Measurements from ENCODE around the gene DSCAML1.
"Not testable (repeated sequence)": the region's sequence is repeated elsewhere in the genome, so short reads cannot be mapped to it uniquely, and the experiment has no call there.

DSCAML1 gene

DNA sequence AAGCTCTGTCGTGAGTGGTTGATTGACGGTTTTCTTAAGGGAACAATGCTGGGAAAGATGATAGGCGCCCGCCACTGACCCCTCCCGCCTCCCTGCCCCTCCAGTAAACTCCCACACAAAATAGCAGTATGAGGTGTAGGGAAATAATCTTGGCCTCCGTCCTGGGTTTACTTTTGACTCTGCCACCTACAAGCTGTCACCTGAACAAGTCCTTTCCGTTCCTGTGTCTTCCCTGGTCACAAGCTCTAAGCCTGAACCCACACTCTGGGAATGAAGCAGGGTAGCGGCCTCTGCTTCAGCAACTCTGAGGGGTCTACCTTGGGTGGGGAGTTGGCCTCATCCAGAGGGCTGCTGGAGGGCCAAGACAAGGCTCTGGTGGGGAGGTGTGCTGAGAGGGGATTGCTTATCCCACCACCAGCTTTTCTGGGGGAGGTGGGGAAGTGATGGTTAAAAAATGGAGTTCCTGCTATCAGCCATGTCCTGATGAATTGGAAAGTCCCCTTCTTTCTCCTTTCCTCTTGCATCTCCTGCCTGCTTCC is 381.6 kb downstream of the DSCAML1 start:
- no peak for DNase-seq

DNA sequence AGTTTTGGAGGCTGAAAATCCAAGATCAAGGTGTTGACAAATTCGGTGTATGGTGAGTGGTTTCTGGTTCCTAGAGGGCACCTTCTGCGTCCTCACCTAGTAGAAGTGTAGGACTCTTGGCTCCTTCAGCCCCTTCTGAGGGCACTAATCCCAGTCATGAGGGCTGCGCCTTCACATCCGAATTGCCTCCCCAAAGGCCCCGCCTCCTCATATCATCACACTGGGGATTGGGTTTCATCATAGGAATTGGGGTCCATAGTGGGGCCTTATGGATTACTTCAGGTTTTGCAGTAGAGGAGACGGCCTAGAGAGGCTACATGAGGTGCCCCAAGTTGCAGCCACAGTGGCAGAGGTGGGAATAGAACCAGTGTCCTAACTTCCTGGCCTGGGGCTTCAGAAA is 382.3 kb downstream of the DSCAML1 start:
- DNase-seq, result no peak

DNA sequence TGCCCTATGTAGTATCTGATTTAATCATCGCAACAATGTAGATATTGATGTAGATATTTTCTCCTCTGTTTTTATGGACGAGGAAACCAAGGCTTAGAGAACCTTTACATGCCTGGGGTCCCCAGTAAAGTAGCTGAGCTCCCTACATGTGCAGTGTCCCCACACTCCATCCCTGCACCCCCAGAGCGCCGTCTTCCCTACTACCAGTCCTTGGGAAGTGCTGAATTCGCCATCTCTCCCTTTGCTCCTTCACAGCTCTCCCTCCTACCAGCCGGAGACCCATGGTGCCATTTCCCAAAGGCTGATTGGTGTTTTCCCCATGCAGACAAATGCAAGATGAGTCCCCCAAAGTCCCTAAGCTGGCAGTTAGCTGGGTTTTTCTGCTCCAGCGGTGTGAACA is 383.4 kb downstream of the DSCAML1 start:
- no peak for DNase-seq

DNA sequence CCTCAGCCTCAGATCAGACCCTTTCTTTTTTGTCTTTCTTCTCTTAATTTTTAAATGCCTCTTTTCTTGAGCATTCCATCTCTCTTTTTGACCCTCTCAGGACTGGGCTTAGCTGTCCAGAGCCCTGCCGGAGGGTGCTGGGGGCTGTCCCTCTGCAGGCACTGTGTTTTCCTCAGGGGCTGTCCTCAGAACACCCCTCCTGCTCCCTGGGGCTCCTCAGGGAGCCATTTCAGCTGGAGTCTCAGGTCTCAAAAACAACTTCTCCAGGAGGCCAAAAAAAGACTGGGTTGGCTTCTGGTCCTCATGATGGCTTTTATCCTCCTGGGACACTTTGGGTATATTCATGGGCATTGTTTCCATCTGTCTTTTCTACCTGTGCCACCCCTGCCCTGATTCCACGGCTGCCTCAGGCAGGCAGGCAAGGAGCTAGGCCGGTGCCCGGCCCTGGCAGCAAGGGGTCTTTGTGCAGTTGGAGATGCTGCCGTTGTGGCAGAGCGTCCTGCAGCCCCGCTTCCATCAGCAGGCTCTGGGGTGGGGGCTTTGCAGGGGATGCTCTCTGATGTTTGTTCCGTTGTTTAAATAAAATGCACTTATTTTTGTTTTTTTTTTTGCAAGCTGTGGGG is 384.3 kb downstream of the DSCAML1 start:
- DNase-seq, result no peak

DNA sequence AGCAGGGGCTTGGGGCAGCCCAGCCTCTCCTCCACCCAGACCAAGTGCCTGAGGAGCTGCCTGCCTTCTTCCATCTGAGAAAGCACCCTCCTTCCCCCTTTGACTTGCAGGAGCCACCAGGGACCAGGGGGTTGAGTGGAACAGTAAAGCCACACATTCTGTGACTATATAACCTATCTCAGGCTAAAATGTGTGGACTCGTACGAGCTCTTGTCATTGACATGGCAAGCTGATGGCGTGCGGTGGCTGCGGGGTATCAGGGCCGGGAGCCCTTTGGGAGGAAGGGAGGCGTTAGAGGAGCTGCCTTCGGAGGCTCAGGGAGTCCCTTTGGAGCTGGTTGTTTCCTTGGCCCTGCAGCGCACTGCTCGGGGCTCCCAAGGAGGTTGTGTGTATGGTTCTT is 384.8 kb downstream of the DSCAML1 start:
- no peak for DNase-seq

DNA sequence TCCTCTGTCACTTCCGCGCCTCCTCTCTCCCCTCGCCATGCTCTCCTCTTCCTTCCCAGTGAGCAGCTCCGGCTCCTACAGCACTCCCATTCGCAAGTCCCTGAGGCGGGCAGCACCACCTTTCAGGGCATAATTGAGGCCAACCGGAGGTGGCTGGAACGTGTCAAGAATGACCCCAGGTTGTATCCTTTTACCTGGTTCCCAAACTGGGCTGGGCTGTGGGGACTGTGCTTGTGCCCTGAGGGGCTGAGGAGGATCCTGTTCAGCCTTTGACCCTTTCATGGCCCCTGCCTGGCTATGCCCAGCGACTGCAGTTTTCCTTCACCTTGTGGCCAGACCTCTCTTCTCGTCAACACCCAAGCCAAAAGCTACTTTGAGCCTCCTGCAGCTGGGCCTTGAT is 385.3 kb downstream of the DSCAML1 start:
- DNase-seq, result no peak

DNA sequence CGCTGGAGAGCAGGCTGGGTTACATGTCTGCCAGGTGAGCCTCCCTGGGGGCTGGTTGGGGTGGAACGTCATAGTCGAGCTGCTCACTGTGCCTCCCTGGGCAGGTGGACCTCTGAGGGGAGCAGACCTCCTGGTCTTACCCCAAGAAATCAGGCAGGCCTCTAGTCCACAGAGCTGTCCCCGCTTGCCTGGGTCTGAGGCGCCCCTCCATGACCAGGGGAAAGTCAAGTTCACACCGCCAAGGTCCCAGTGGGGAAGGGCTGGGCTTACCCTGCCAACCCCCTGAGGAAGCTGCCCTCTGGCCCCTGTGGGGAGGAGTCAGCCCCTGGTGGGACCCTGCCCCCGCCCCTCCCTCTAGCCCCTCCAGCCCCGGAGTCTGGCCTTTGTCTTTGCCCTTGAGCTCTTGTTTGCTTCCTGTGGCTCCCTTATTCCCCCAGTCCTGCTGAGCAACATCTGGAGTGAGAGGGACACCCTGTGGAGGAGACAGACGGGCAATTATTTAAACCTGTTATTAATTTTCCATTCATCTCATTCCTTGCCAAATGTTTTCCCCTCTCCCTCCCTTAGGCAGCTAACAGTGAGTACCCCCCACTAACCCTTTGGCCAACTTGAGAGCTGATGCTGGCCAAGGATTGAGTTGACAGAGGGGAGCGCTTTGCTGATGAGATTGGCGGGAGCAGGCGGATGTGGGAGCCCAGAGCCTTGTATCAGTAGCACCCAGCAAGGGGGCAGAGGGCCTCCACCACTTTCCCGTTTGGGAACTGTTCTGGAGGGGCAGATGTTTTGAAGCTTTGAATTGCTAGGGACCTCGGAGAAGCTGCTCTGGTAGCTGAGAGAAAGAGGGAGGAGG is 385.9 kb downstream of the DSCAML1 start:
- DNase-seq, result no peak

DNA sequence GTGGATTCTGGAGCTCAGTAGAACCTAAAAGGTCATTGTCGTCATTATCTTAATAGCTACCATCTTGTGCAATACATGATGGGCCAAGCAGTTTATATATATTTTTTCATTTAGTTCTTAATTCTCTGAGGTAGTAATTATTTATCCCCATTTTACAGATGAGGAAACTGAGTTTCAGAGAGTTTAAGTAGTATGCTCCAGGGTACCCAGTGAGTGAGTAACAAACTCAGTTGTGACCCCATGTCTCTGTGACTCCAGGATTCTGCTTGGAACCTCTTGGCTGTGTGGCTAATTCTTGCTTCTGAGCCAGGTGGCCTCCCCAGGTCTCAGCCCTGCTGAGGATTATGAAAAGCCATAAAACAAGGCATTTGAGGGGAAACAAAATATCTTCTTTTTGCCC is 386.8 kb downstream of the DSCAML1 start:
- DNase-seq, result no peak

DNA sequence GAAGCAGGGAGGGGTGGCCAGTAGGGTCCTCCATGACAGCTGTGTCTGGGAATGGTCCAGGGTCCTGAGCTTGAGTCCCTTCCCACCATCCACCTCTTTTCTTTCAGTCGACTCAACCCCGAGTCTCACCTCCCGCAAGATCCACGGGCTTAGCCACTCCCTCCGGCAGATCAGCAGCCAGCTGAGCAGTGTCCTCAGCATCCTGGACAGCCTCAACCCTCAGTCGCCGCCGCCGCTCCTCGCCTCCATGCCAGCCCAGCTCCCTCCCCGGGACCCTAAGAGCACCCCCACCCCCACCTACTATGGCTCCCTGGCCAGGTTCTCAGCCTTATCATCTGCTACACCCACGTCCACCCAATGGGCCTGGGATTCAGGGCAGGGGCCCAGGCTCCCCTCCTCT is 387.5 kb downstream of the DSCAML1 start:
- DNase-seq, result no peak

DNA sequence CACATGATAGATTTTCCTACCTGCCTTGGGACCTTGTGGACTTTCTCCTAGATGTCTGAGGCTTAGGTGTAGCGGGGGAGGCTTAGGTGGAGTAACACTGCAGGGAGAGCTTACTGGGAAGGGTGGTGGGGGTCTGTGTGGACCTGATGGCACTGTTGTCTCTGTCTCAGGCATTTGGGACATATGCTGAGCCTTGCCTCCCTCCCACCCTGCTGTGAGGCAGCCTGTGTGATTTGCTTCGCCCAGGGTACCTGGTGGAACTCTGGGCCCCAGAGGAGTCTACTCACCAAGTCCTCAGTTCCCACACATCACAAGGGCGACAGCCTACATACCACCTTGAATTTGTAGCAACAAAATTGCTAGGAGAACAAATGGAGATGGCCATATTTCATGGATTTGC is 388.7 kb downstream of the DSCAML1 start:
- no peak for DNase-seq

DNA sequence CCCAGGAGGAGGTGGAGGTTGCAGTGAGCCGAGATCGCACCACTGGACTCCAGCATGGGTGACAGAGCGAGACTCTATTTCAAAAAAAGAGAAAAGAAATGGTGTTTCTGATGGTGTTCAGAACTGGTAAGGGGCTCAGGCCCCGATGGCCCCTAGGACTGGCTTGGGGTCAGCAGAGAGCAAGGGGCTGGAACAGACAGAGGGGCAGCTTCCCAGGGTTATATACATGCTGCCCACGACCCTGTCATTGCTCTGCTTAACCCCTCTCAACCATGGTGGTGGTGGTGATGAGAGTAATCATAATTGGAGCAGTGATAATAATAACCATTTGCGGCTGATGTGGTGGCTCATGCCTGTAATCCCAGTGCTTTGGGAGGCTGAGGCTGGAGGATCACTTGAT is 390.0 kb downstream of the DSCAML1 start:
- DNase-seq, result no peak

DNA sequence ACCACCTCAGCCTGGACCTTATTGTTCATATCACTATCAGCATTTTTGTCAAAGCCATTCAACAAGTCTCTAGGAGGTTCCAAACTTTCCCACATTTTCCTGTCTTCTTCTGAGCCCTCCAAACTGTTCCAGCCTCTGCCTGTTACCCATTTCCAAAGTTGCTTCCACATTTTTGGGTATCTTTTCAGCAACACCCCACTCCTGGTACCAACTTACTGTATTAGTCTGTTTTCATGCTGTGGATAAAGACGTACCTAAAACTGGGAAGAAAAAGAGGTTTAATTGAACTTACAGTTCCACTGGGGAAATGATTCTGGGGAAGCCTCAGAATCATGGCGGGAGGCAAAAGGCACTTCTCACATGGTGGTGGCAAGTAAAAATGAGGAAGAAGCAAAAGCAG is 391.1 kb downstream of the DSCAML1 start:
- DNase-seq, result not testable (repeated sequence)

DNA sequence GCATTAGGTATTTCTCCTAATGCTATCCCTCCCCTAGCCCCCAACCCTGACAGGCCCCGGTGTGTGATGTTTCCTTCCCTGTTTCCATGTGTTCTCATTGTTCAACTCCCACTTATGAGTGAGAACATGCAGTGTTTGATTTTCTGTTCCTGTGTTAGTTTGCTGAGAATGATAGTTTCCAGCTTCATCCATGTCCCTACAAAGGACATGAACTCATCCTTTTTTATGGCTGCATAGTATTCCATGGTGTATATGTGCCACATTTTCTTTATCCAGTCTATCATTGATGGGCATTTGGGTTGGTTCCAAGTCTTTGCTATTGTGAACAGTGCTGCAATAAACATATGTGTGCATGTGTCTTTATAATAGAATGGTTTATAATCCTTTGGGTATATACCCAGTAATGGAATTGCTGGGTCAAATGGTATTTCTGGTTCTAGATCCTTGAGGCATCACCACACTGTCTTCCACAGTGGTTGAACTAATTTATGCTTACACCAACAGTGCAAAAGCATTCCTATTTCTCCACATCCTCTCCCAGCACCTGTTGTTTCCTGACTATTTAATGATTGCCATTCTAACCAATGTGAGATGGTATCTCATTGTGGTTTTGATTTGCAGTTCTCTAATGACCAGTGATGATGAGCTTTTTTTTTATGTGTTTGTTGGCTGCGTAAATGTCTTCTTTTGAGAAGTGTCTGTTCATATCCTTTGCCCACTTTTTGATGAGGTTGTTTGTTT is 397.7 kb downstream of the DSCAML1 start:
- DNase-seq, result not testable (repeated sequence)

DNA sequence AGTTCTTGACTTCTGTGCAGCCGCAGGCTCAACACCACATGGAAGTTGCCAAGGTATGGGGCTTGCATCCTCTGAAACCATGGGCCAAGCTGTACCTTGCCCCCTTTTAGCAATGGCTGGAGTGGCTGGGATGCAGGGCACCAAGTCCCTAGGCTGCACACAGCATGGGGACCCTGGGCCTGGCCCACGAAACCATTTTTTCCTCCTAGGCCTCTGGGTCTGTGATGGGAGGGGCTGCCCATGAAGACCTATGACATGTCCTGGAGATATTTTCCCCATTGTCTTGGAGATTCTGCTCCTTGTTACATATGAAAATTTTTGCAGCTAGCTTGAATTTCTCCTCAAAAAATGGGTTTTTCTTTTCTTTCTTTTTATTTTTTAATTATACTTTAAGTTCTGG is 398.4 kb downstream of the DSCAML1 start:
- not testable (repeated sequence) for DNase-seq

DNA sequence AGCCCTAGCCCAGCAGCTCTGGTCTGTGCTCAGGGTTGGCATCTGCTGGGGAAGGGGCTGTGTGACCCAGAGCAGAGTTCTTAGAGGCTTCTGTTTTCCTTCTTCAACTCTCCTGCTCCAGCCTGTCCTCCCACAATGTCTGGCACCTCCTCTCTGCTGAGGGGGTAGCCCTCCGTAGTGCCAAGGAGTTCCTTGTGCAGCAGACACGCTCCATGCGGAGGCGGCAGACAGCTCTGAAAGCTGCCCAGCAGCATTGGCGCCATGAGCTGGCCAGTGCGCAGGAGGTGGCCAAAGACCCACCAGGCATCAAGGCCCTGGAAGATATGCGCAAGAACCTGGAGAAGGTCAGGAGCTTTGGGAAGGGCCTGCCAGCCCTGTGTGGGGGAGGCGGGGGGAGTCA is 400.0 kb downstream of the DSCAML1 start:
- DNase-seq, result no peak

DNA sequence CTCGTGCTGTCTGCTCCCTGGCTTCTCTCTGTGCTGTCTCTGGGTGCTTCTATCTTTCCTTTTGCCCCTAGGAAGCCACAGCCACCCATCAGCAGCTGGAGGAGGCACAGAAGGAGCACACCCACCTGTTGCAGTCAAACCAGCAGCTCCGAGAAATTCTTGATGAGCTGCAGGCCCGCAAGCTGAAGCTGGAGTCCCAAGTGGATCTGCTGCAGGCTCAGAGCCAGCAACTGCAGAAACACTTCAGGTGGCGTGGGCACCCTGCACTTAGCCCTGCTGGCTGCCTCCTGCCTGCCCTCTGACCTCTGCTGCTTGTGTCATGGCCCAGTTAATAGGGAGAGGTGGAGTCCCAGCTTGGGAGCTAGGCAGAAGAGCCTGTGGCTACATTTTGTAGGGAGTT is 401.5 kb downstream of the DSCAML1 start:
- DNase-seq, result no peak

DNA sequence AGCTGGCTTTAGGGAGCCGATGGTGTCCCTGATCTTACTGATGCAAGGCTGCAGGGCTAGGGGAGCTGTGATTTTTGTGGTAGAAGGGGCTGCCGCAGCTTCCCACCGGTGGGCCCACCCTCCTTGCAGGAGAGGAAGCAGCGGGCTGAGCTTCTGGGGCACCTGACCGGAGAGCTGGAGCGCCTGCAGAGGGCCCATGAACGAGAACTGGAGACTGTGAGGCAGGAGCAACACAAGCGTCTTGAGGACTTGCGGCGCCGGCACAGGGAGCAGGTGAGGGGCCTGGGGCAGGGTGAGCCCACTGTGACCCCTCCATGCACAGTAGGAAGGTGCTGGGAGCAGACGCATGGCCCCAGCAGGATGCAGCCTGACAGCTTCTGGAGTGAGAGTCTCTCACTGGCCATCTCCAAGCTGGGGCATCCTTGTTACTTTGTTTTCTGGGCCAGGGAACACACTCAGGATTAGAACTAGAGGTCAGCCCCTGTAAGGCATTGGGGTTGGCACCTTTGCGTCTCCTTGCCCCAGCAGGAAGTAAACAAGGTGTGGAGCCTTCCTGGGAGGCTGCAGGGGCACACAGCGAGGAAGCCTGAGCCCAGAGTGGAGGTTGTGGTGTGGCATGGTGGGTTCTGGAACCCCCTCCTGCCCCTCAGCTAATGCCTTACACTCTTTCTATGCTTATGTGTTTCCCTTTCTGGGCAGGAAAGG is 402.6 kb downstream of the DSCAML1 start:
- DNase-seq, result no peak

DNA sequence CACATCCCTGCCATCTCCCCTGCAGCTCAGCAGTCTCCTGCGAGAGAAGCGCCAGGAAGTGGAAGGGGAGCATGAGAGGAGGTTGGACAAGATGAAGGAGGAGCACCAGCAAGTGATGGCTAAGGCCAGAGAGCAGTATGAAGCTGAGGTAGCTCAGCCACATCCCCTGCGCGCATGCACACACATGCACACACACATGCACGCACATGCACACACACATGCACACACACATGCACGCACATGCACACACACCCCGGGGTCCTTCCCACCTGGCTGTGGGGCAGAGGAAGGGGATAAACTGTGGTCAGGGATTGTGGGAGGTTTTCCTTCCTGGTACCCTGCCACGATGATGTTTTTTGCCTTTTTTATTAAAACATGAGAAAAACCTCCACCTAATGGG is 404.0 kb downstream of the DSCAML1 start:
- no peak for DNase-seq

DNA sequence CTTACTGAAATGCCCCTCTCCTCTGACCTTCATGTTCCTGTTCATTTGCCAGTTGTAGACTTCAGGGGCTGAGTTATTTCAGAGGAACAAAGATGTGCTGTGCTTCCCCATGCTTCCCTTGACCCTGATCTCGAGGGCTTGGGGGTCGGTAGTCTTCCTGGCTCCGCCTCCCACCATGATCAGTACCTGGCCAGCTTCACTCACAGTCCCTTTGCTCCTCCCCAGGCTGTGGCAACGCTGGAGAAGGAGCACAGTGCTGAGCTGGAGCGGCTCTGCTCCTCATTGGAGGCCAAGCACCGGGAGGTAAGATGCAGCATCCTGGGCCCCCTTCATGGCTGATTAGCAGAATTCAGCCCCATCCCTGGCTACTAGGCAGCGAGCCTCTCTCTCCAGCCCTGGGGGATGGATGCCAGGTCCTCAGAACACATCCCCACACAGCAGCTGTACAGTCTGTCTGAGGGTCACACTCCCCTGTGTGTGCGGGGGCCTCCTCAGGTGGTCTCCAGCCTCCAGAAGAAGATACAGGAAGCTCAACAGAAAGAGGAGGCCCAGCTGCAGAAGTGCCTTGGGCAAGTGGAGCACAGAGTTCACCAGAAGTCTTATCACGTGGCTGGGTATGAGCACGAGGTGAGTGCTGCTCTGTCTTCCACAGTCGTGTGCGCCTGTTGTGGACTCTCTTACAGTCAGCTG is 404.9 kb downstream of the DSCAML1 start:
- no peak for DNase-seq

DNA sequence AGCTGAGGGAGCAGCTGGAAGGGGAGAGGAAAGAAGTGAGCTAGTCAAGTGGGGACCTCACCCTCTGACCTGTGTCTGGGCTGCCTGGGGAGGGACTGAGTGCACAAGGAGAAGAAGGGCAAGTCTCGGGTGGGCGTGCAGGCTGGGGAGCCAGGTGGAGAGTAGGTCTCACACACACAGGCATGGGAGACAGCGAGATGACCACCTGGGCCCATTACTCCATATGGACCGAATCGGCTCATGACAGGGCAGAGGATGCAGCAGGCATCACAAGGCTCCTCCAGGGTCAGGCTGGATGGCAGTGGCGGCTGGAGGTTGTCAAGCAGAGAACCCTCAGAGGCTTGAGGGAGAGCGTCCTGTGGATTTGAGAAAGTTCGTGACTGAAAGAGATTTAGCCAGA is 405.8 kb downstream of the DSCAML1 start:
- no peak for DNase-seq

DNA sequence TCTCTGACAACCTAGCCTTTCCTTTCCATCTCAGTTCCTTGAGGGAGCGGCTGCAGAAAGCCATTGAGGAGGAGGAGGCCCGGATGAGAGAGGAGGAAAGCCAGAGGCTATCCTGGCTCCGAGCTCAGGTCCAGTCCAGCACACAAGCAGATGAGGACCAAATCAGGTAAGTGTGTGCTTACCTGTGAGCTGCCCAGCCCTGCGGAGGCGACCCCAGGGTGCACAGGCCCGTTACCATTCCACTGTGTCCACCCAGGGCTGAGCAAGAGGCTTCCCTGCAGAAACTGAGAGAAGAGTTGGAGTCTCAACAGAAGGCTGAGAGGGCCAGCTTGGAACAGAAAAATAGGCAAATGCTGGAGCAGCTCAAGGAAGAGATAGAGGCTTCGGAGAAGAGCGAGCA is 406.3 kb downstream of the DSCAML1 start:
- no peak for DNase-seq

DNA sequence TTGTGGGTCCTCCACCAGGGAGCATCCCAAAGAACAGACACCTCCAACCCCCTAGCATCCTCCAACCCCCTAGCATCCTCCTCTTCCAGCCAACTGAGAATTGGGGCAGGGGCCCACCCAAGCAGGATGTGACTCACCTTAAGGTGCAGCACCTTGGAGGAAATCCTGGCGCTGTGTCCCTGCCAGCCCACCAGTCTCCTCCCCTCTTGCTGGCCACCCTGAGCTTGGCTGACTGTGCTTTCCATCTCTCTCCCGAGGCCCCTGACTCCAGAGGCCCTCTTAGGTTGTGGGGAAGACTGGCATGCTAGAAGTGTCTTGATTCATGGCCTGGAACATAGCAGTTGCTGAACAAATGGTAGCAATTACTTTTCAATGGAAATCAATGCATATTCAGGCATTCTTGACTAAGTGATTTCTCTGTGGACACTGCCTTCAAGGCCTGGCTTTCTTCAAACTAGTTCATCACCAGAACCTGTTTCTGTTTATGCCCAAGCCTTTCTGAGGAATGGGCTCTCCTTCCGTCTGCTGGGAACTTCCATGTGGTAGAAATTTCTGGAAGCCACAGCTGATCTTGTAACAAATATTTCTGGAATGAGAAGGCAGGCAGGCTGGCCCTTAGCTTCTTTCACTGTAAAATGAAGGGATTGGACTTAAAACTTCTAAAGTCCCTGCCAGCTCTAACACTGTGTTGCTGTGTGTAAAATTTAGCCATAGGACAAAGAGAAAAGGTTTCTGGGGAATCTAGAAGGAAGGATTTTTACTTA is 408.8 kb downstream of the DSCAML1 start:
- no peak for DNase-seq
